ENCODE results near the gene SQOR. TPM values are rescaled to one million over a fixed set of nuclear protein-coding genes. Genes with fewer than 3 reads are reported as not detected.

Gene SQOR
- total RNA-seq, 2 donors from 2014 or later: 15.8 to 41.8 TPM

- WGBS, 2 donors: 0 to 1% methylated on average over 16 to 62 of the region's 62 CpGs
- Histone ChIP-seq H3K36me3 (replicated peaks in 1 of 2; ENCODE audit: insufficient read depth in 1 of 2, low read depth in 2 of 2) (no peaks in the 10 kb centered on the region), H3K27me3 (no peaks in the 10 kb centered on the region), H3K27ac (peak within 1 kb of the TSS; percentile 92 to 100 (median 96)), H3K4me3 (peak within 1 kb of the TSS; percentile 70 to 90), H3K9me3 (no peaks in the 10 kb centered on the region), H3K4me1 (peaks cover 36% of the 10 kb centered on the region)
- ATAC-seq (peak; percentile 91), DNase-seq (peak; percentile 89 to 92 (median 90))
- TF ChIP-seq CTCF (IDR thresholded peaks at IDR 0.05): peak in 1 of 7 experiments; percentile 11
- TF ChIP-seq POLR2A (IDR thresholded peaks at IDR 0.05): peak; percentile 79 to 95 (median 94)
- intact Hi-C loops (cut with DNase I): no loop called here
Measured at GRCh38 chr15:45587095-45587862, 47.5 kb upstream of the SQOR start, which contains the start of gene BLOC1S6. Gene BLOC1S6 (plus strand): TSS chr15:45587379. CDS start chr15:45587444, 65 bp downstream.

- intact Hi-C loops (cut with DNase I): no loop called here
- TF ChIP-seq CTCF (IDR thresholded peaks at IDR 0.05) (no peak), POLR2A (IDR thresholded peaks at IDR 0.05) (no peak)
- Histone ChIP-seq H3K4me1 (peaks cover 36% of the 10 kb centered on the region), H3K9me3 (no peaks in the 10 kb centered on the region), H3K27me3 (no peaks in the 10 kb centered on the region), H3K27ac (peak overlapping the region; percentile 92 to 100 (median 96)), H3K4me3 (peak overlapping the region; percentile 70 to 90), H3K36me3 (replicated peaks in 1 of 2; ENCODE audit: insufficient read depth in 1 of 2, low read depth in 2 of 2) (no peaks in the 10 kb centered on the region)
- ATAC-seq (no peak), DNase-seq (no peak)
- WGBS, 2 donors: 0% methylated on average over 4 of the region's 4 CpGs
Measured at GRCh38 chr15:45587863-45588170, 47.0 kb upstream of the SQOR start.

- no peaks in the 10 kb centered on the region for H3K9me3 ChIP-seq
- H3K36me3 ChIP-seq (replicated peaks in 1 of 2; ENCODE audit: insufficient read depth in 1 of 2, low read depth in 2 of 2): no peaks in the 10 kb centered on the region
- peak overlapping the region in 3 of 4 donors; percentile 94 to 100 (median 99) for H3K27ac ChIP-seq
- TF ChIP-seq POLR2A (IDR thresholded peaks at IDR 0.05): no peak
- ATAC-seq (no peak), DNase-seq (no peak)
- intact Hi-C loops (cut with DNase I): no loop called here
- H3K27me3 ChIP-seq: no peaks in the 10 kb centered on the region
- WGBS, 2 donors: 9 to 11% methylated on average over 6 of the region's 6 CpGs
- peak overlapping the region; percentile 70 to 90 for H3K4me3 ChIP-seq
- H3K4me1 ChIP-seq: peaks cover 36% of the 10 kb centered on the region
Measured at GRCh38 chr15:45588219-45588875, 46.5 kb upstream of the SQOR start.

- intact Hi-C loops (cut with DNase I): no loop called here
- Histone ChIP-seq H3K36me3 (replicated peaks in 1 of 2; ENCODE audit: insufficient read depth in 1 of 2, low read depth in 2 of 2) (no peaks in the 10 kb centered on the region), H3K27me3 (no peaks in the 10 kb centered on the region), H3K4me3 (no peak overlapping the region), H3K27ac (no peak overlapping the region), H3K9me3 (no peaks in the 10 kb centered on the region), H3K4me1 (peaks cover 36% of the 10 kb centered on the region)
- no peak for TF ChIP-seq POLR2A (IDR thresholded peaks at IDR 0.05)
- TF ChIP-seq CTCF (IDR thresholded peaks at IDR 0.05): no peak
- DNase-seq (no peak), ATAC-seq (no peak)
- whole genome bisulfite sequencing, 2 donors: 52 to 53% methylated on average over 5 of the region's 5 CpGs
Measured at GRCh38 chr15:45589256-45589655, 45.6 kb upstream of the SQOR start.

GRCh38 chr15:45594319-45594718 lies 40.5 kb upstream of the SQOR start:
- Histone ChIP-seq H3K4me1 (peaks cover 10% of the 10 kb centered on the region), H3K36me3 (replicated peaks in 1 of 2; ENCODE audit: insufficient read depth in 1 of 2, low read depth in 2 of 2) (peaks cover 0 to 3% of the 10 kb centered on the region in 2 donors), H3K9me3 (no peaks in the 10 kb centered on the region), H3K27ac (no peak overlapping the region), H3K27me3 (no peaks in the 10 kb centered on the region), H3K4me3 (no peak overlapping the region)
- TF ChIP-seq CTCF (IDR thresholded peaks at IDR 0.05): no peak
- no peak for TF ChIP-seq POLR2A (IDR thresholded peaks at IDR 0.05)
- 93 to 98% methylated on average over 2 of the region's 2 CpGs for WGBS, 2 donors
- no peak for ATAC-seq
- no peak for DNase-seq
- intact Hi-C loops (cut with DNase I): no loop called here

Measured in body of pancreas (tissue), 4 donors.